ENCODE data around the gene PPM1D. TPM values are rescaled to one million over a fixed set of nuclear protein-coding genes. Genes with fewer than 3 reads are reported as not detected.
A peak's percentile ranks its signal among the peaks of the same experiment; 100 is the strongest.

The PPM1D gene
- total and polyA plus RNA-seq, 8 donors, result 17.1 to 27.0 (median 21.6) TPM

GRCh38 chr17:60675997-60676396 lies 76.0 kb downstream of the PPM1D start:
- no peak for DNase-seq
- ATAC-seq, result no peak
- no peaks in the 10 kb centered on the region for H3K9me3 ChIP-seq
- H3K4me3 ChIP-seq, result no peak overlapping the region
- H3K36me3 ChIP-seq, result peaks cover 0 to 4% of the 10 kb centered on the region in 2 donors
- intact Hi-C loops (cut with DNase I), result no loop called here
- H3K4me1 ChIP-seq, result peaks cover 5 to 17% of the 10 kb centered on the region in 2 donors
- no peak overlapping the region for H3K27ac ChIP-seq
- TF ChIP-seq CTCF (IDR thresholded peaks at IDR 0.05), result no peak
- H3K27me3 ChIP-seq, result no peaks in the 10 kb centered on the region

GRCh38 chr17:60676758-60677307 lies 76.8 kb downstream of the PPM1D start:
- Histone ChIP-seq H3K4me1 (peaks cover 5 to 17% of the 10 kb centered on the region in 2 donors), H3K9me3 (no peaks in the 10 kb centered on the region), H3K36me3 (peaks cover 0 to 5% of the 10 kb centered on the region in 2 donors), H3K27me3 (no peaks in the 10 kb centered on the region), H3K27ac (peak overlapping the region; percentile 71 to 77), H3K4me3 (peak overlapping the region; percentile 66 to 96)
- ATAC-seq (no peak), DNase-seq (no peak)
- no peak for TF ChIP-seq CTCF (IDR thresholded peaks at IDR 0.05)
- intact Hi-C loops (cut with DNase I), result no loop called here

- DNase-seq, result peak; percentile 97 to 99 (median 99)
- ATAC-seq, result peak; percentile 98
- no peaks in the 10 kb centered on the region for H3K9me3 ChIP-seq
- H3K27ac ChIP-seq, result peak within 1 kb of the TSS; percentile 71 to 77
- intact Hi-C loops (cut with DNase I), result no loop called here
- peaks cover 0 to 5% of the 10 kb centered on the region in 2 donors for H3K36me3 ChIP-seq
- peaks cover 5 to 17% of the 10 kb centered on the region in 2 donors for H3K4me1 ChIP-seq
- H3K4me3 ChIP-seq, result peak within 1 kb of the TSS; percentile 66 to 96
- H3K27me3 ChIP-seq, result no peaks in the 10 kb centered on the region
- peak in 1 of 2 donors; percentile 9 for TF ChIP-seq CTCF (IDR thresholded peaks at IDR 0.05)
Measured at GRCh38 chr17:60677308-60678117, 77.5 kb downstream of the PPM1D start, which contains the start of gene BCAS3. BCAS3 (plus strand) TSS chr17:60677851.

- peak overlapping the region; percentile 71 to 77 for H3K27ac ChIP-seq
- intact Hi-C loops (cut with DNase I), result no loop called here
- no peak for TF ChIP-seq CTCF (IDR thresholded peaks at IDR 0.05)
- peaks cover 0 to 5% of the 10 kb centered on the region in 2 donors for H3K36me3 ChIP-seq
- H3K4me3 ChIP-seq, result peak overlapping the region; percentile 66 to 96
- H3K9me3 ChIP-seq, result no peaks in the 10 kb centered on the region
- H3K27me3 ChIP-seq, result no peaks in the 10 kb centered on the region
- ATAC-seq (peak; percentile 2), DNase-seq (peak in 1 of 4 donors; percentile 3)
- H3K4me1 ChIP-seq, result peaks cover 5 to 17% of the 10 kb centered on the region in 2 donors
Measured at GRCh38 chr17:60678118-60678444, 78.1 kb downstream of the PPM1D start.

GRCh38 chr17:60679287-60679686 lies 79.3 kb downstream of the PPM1D start:
- DNase-seq (no peak), ATAC-seq (no peak)
- no peaks in the 10 kb centered on the region for H3K9me3 ChIP-seq
- intact Hi-C loops (cut with DNase I), result no loop called here
- peaks cover 5 to 17% of the 10 kb centered on the region in 2 donors for H3K4me1 ChIP-seq
- no peak overlapping the region for H3K4me3 ChIP-seq
- peaks cover 5 to 14% of the 10 kb centered on the region in 2 donors for H3K36me3 ChIP-seq
- TF ChIP-seq CTCF (IDR thresholded peaks at IDR 0.05), result no peak
- no peaks in the 10 kb centered on the region for H3K27me3 ChIP-seq
- no peak overlapping the region for H3K27ac ChIP-seq
